Putamen (tissue), 1 donor: ENCODE results near the gene PDE3A.

Experiments used
- DNase-seq: peaks from one replicate; pipeline ENCODE4 v3.0.0-alpha.2; 2016; ENCODE audit warnings: low spot score

Gene PDE3A

GRCh38 chr12:20424841-20425240 lies 56.5 kb downstream of the PDE3A start:
- DNase-seq, result no peak

- no peak for DNase-seq
Observed at GRCh38 chr12:20426191-20426590, 57.9 kb downstream of the PDE3A start.

- DNase-seq, result no peak
Observed at GRCh38 chr12:20426957-20427356, 58.6 kb downstream of the PDE3A start.

GRCh38 chr12:20429852-20430251 lies 61.5 kb downstream of the PDE3A start:
- DNase-seq, result no peak

- no peak for DNase-seq
Observed at GRCh38 chr12:20432290-20432689, 64.0 kb downstream of the PDE3A start.

- peak; percentile 38 for DNase-seq
Observed at GRCh38 chr12:20434996-20435395, 66.7 kb downstream of the PDE3A start.

GRCh38 chr12:20436316-20436715 lies 68.0 kb downstream of the PDE3A start:
- no peak for DNase-seq

- DNase-seq, result no peak
Observed at GRCh38 chr12:20438299-20438779, 70.0 kb downstream of the PDE3A start.

- DNase-seq, result no peak
Observed at GRCh38 chr12:20439626-20440025, 71.3 kb downstream of the PDE3A start.

GRCh38 chr12:20440408-20440807 lies 72.1 kb downstream of the PDE3A start:
- no peak for DNase-seq

- DNase-seq, result no peak
Observed at GRCh38 chr12:20442322-20442721, 74.0 kb downstream of the PDE3A start.

- DNase-seq, result no peak
Observed at GRCh38 chr12:20443255-20443654, 74.9 kb downstream of the PDE3A start.

- DNase-seq, result no peak
Observed at GRCh38 chr12:20443792-20444191, 75.5 kb downstream of the PDE3A start.

- DNase-seq, result no peak
Observed at GRCh38 chr12:20444595-20445170, 76.3 kb downstream of the PDE3A start.

GRCh38 chr12:20445687-20446086 lies 77.3 kb downstream of the PDE3A start:
- peak; percentile 23 for DNase-seq

- no peak for DNase-seq
Observed at GRCh38 chr12:20446836-20447235, 78.5 kb downstream of the PDE3A start.

GRCh38 chr12:20448781-20449180 lies 80.4 kb downstream of the PDE3A start:
- DNase-seq, result no peak

- DNase-seq, result no peak
Observed at GRCh38 chr12:20450591-20451180, 82.3 kb downstream of the PDE3A start.

GRCh38 chr12:20451761-20452160 lies 83.4 kb downstream of the PDE3A start:
- no peak for DNase-seq

- no peak for DNase-seq
Observed at GRCh38 chr12:20452496-20453010, 84.2 kb downstream of the PDE3A start.

GRCh38 chr12:20453756-20454310 lies 85.5 kb downstream of the PDE3A start:
- no peak for DNase-seq

GRCh38 chr12:20455001-20455706 lies 86.8 kb downstream of the PDE3A start:
- DNase-seq, result no peak

- no peak for DNase-seq
Observed at GRCh38 chr12:20457582-20457981, 89.2 kb downstream of the PDE3A start.
